HepG2 (cell line): ENCODE measurements around the gene BAG3. TPM values are rescaled to one million over a fixed set of nuclear protein-coding genes. Genes with fewer than 3 reads are reported as not detected.

ENCODE experiments used
- ELF1 ChIP-seq: sonication (generic); formaldehyde crosslinking; IDR thresholded peaks from 2 replicates; pipeline ENCODE4 v1.4.0; 2020; ENCODE audit warnings: missing genetic modification reagents
- FOXK1 ChIP-seq: sonication (generic); formaldehyde crosslinking; IDR thresholded peaks from 2 replicates; pipeline ENCODE4 v1.4.0; 2020; ENCODE audit warnings: low read depth, missing genetic modification reagents, borderline replicate concordance
- RBM22 ChIP-seq: fragments of 200-400 bp; formaldehyde crosslinking; optimal IDR thresholded peaks from 2 replicates; pipeline ENCODE3; 2017; ENCODE audit warnings: mild to moderate bottlenecking, low read length, moderate library complexity
- SNRNP70 ChIP-seq: fragments of 200-400 bp; formaldehyde crosslinking; IDR thresholded peaks from 2 replicates; pipeline ENCODE4 v1.6.1; 2017; ENCODE audit warnings: mild to moderate bottlenecking, low read depth, low read length, moderate library complexity
- SPEN ChIP-seq: sonication (generic); formaldehyde crosslinking; IDR thresholded peaks from 2 replicates; pipeline ENCODE4 v1.5.1; 2020; ENCODE audit warnings: low read depth, mild to moderate bottlenecking, missing genetic modification reagents
- TAF1 ChIP-seq: sonication (generic); formaldehyde crosslinking; IDR thresholded peaks from 2 replicates; pipeline ENCODE4 v1.4.0; 2020; ENCODE audit warnings: missing genetic modification reagents
- ZBTB42 ChIP-seq: sonication (generic); formaldehyde crosslinking; IDR thresholded peaks from 2 replicates; pipeline ENCODE4 v1.5.0; 2020; ENCODE audit warnings: mild to moderate bottlenecking, missing genetic modification reagents
- ZC3H13 ChIP-seq: sonication (generic); formaldehyde crosslinking; IDR thresholded peaks from 2 replicates; pipeline ENCODE4 v1.8.1; 2023; ENCODE audit warnings: mild to moderate bottlenecking, missing genetic modification reagents, moderate library complexity
- ZEB1 ChIP-seq: IDR thresholded peaks from 2 replicates; pipeline ENCODE4 v1.6.1; 2012; ENCODE audit warnings: mild to moderate bottlenecking, low read depth, inconsistent platforms; ENCODE audit not compliant: insufficient replicate concordance
- ZMYM3 ChIP-seq: sonication (generic); formaldehyde crosslinking; IDR thresholded peaks from 2 replicates; pipeline ENCODE4 v1.5.1; 2020; ENCODE audit warnings: mild to moderate bottlenecking, missing genetic modification reagents
- ZNF607 ChIP-seq: sonication (generic); formaldehyde crosslinking; IDR thresholded peaks from 2 replicates; pipeline ENCODE4 v1.5.1; 2020; ENCODE audit warnings: missing genetic modification reagents, mild to moderate bottlenecking, borderline replicate concordance
- ZNF720 ChIP-seq: sonication (generic); formaldehyde crosslinking; IDR thresholded peaks from 2 replicates; pipeline ENCODE4 v1.4.0; 2020; ENCODE audit warnings: missing genetic modification reagents
- ZNF768 ChIP-seq: sonication (generic); formaldehyde crosslinking; IDR thresholded peaks from 2 replicates; pipeline ENCODE4 v1.4.0; 2020; ENCODE audit warnings: missing genetic modification reagents
- polyA plus RNA-seq, 8 experiments: library from polyadenylated mRNA; depleted of rRNA in 3 of 8; stranded (reverse) in 7 of 8; unstranded in 1 of 8; fragments of >200 nt; fragmentation: Illumina TruSeq in 4 of 8; extraction: Trizol in 4 of 8; gene quantifications; 2 replicates each; pipeline versions ENCODE4 v1.2.1 to v1.2.3, GENCODE V29; 2011 to 2016; ENCODE audit warnings: low read depth in 4 of 8, missing spikeins in 1 of 8, mixed read lengths in 1 of 8; ENCODE audit not compliant: insufficient read depth in 1 of 8
- total RNA-seq, 5 experiments: library from RNA; depleted of rRNA; stranded (reverse); fragments of >200 nt; fragmentation: Illumina TruSeq; extraction: Trizol; gene quantifications; 2 replicates each; pipeline ENCODE4 v1.2.3, GENCODE V29; 2016; ENCODE audit warnings: low read depth in 1 of 5
- TF ChIP-seq, protein P1 (sequence below): sonication (generic); formaldehyde crosslinking; IDR thresholded peaks from 2 replicates; pipeline ENCODE4 v1.4.0; 2020; ENCODE audit warnings: mild to moderate bottlenecking, missing genetic modification reagents
- TF ChIP-seq, protein P2 (sequence below): sonication (generic); formaldehyde crosslinking; IDR thresholded peaks from 2 replicates; pipeline ENCODE4 v1.4.0; 2020; ENCODE audit warnings: mild to moderate bottlenecking, missing genetic modification reagents
- TF ChIP-seq, protein P3 (sequence below): sonication (generic); formaldehyde crosslinking; IDR thresholded peaks from 2 replicates; pipeline ENCODE4 v1.5.0; 2020; ENCODE audit warnings: missing genetic modification reagents

BAG3 gene
- total and polyA plus RNA-seq, 2 of the 13 experiments (the other 11 are each of a cell fraction or from before 2014, with no cell fraction given): 2.9 to 6.7 TPM

DNA sequence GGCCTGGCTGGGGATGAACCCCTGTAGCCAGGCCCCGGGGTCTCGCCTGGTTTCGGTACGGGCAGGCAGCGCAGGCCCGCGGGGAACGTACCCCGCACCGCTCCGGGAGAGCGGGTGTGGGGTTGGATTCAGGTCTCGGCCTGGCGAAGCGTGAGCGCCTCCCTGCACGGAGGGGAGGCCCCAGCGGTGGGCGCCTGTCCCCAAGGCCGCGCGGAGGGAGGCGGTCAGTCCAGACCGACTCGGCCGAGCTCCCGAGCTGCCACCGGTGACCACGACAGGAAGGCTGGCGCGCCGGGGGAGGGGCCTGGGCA is 74.3 kb downstream of the BAG3 start (continued):
- TF ChIP-seq, protein P1, sequence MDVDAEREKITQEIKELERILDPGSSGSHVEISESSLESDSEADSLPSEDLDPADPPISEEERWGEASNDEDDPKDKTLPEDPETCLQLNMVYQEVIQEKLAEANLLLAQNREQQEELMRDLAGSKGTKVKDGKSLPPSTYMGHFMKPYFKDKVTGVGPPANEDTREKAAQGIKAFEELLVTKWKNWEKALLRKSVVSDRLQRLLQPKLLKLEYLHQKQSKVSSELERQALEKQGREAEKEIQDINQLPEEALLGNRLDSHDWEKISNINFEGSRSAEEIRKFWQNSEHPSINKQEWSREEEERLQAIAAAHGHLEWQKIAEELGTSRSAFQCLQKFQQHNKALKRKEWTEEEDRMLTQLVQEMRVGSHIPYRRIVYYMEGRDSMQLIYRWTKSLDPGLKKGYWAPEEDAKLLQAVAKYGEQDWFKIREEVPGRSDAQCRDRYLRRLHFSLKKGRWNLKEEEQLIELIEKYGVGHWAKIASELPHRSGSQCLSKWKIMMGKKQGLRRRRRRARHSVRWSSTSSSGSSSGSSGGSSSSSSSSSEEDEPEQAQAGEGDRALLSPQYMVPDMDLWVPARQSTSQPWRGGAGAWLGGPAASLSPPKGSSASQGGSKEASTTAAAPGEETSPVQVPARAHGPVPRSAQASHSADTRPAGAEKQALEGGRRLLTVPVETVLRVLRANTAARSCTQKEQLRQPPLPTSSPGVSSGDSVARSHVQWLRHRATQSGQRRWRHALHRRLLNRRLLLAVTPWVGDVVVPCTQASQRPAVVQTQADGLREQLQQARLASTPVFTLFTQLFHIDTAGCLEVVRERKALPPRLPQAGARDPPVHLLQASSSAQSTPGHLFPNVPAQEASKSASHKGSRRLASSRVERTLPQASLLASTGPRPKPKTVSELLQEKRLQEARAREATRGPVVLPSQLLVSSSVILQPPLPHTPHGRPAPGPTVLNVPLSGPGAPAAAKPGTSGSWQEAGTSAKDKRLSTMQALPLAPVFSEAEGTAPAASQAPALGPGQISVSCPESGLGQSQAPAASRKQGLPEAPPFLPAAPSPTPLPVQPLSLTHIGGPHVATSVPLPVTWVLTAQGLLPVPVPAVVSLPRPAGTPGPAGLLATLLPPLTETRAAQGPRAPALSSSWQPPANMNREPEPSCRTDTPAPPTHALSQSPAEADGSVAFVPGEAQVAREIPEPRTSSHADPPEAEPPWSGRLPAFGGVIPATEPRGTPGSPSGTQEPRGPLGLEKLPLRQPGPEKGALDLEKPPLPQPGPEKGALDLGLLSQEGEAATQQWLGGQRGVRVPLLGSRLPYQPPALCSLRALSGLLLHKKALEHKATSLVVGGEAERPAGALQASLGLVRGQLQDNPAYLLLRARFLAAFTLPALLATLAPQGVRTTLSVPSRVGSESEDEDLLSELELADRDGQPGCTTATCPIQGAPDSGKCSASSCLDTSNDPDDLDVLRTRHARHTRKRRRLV (CRISPR knock-in tag): peak; percentile 51; the same call in 1 of the 2 replicates
- TF ChIP-seq RBM22 (no peak), ZMYM3 (CRISPR knock-in tag) (no peak), ZBTB42 (CRISPR knock-in tag) (peak; percentile 85; the same call in 1 of the 2 replicates), FOXK1 (CRISPR knock-in tag) (no peak; the same call in 1 of the 2 replicates), TAF1 (CRISPR knock-in tag) (peak; percentile 89), SPEN (peak; percentile 67; the same call in 1 of the 2 replicates), SNRNP70 (no peak), ZEB1 (no peak), ELF1 (CRISPR knock-in tag) (peak; percentile 38; the same call in 1 of the 2 replicates), ZNF607 (CRISPR knock-in tag) (peak; percentile 63; the same call in 1 of the 2 replicates), ZNF768 (CRISPR knock-in tag) (peak; percentile 53), ZNF720 (CRISPR knock-in tag) (no peak), ZC3H13 (CRISPR knock-in tag) (peak; percentile 71; the same call in 1 of the 2 replicates)
- TF ChIP-seq, protein P2, sequence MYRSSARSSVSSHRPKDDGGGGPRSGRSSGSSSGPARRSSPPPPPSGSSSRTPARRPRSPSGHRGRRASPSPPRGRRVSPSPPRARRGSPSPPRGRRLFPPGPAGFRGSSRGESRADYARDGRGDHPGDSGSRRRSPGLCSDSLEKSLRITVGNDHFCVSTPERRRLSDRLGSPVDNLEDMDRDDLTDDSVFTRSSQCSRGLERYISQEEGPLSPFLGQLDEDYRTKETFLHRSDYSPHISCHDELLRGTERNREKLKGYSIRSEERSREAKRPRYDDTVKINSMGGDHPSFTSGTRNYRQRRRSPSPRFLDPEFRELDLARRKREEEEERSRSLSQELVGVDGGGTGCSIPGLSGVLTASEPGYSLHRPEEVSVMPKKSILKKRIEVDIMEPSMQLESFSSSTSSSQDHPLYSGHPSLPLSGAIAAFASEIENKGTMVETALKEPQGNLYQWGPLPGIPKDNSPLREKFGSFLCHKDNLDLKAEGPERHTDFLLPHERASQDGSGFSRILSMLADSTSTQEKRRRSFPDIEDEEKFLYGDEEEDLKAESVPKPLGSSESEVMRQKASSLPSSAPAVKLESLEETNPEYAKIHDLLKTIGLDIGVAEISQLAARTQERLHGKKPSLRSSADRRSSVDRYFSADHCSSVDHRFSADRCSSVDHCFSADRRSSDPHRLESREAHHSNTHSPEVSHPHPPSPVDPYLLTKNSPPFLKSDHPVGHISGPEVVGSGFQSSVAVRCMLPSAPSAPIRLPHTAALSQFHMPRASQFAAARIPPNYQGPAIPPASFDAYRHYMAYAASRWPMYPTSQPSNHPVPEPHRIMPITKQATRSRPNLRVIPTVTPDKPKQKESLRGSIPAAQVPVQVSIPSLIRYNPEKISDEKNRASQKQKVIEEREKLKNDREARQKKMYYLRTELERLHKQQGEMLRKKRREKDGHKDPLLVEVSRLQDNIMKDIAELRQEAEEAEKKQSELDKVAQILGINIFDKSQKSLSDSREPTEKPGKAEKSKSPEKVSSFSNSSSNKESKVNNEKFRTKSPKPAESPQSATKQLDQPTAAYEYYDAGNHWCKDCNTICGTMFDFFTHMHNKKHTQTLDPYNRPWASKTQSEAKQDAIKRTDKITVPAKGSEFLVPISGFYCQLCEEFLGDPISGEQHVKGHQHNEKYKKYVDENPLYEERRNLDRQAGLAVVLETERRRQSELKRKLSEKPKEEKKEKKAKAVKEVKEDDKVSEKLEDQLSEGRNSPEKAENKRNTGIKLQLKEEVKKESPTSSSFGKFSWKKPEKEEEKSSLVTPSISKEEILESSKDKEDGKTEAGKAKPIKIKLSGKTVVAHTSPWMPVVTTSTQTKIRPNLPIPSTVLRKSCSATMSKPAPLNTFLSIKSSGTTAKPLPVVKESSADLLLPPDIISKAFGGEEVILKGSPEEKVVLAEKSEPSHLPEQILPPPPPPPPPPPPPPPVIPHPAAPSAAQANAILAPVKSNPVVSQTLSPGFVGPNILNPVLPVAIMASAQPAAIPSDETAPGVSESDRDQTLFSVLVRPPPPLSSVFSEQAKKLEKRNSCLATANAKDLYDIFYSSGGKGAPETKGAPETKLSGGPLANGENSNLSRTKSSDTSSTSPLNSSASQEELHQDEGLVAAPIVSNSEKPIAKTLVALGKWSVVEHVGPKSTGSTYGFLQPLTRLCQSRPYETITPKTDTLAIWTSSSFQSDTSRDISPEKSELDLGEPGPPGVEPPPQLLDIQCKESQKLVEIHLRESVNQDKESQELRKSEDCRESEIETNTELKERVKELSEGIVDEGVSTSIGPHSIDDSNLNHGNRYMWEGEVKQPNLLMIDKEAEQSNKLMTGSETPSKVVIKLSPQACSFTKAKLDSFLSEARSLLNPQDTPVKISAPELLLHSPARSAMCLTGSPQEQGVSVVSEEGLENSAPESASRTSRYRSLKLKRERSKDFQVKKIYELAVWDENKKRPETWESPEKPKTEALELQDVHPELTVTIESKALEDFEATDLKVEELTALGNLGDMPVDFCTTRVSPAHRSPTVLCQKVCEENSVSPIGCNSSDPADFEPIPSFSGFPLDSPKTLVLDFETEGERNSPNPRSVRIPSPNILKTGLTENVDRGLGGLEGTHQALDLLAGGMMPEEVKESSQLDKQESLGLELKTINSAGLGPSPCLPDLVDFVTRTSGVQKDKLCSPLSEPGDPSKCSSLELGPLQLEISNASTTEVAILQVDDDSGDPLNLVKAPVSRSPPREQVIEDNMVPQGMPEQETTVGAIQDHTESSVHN (CRISPR knock-in tag): no peak
- TF ChIP-seq, protein P3, sequence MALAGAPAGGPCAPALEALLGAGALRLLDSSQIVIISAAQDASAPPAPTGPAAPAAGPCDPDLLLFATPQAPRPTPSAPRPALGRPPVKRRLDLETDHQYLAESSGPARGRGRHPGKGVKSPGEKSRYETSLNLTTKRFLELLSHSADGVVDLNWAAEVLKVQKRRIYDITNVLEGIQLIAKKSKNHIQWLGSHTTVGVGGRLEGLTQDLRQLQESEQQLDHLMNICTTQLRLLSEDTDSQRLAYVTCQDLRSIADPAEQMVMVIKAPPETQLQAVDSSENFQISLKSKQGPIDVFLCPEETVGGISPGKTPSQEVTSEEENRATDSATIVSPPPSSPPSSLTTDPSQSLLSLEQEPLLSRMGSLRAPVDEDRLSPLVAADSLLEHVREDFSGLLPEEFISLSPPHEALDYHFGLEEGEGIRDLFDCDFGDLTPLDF (CRISPR knock-in tag): 0 out of 2 replicates have a peak, but pooled peaks have one; percentile 23
